Upper lobe of left lung (tissue), 6 donors: ENCODE measurements around the gene VEGFB. TPM values are rescaled to one million over a fixed set of nuclear protein-coding genes. Genes with fewer than 3 reads are reported as not detected.

ENCODE experiments used
- ATAC-seq, 2 donors: fragments of 200-7000 bp; cut with Tn5 transposase; one replicate each; pipeline ENCODE4 v1.9.1; 2022; ENCODE audit warnings: mild to moderate bottlenecking in 2 of 2, moderate library complexity in 2 of 2; ENCODE audit not compliant: low FRiP score in 2 of 2
- DNase-seq, 2 donors: peaks; one replicate each; pipeline ENCODE4 v3.0.0-alpha.2; 2019 to 2020
- H3K27ac ChIP-seq, 4 donors: fragments of 200-600 bp; sonication (generic); one replicate each; pipeline ENCODE4 v1.5.1; 2016 to 2019
- H3K27me3 ChIP-seq, 4 donors: fragments of 200-600 bp; sonication (generic); one replicate each; pipeline ENCODE4 v1.5.1; 2017 to 2019
- H3K36me3 ChIP-seq, 4 donors: fragments of 200-600 bp; sonication (generic); one replicate each; pipeline ENCODE4 v1.5.1; 2016 to 2019
- H3K4me1 ChIP-seq, 4 donors: fragments of 200-600 bp; sonication (generic); one replicate each; pipeline ENCODE4 v1.5.1; 2018 to 2019
- H3K4me3 ChIP-seq, 4 donors: fragments of 200-600 bp; sonication (generic); one replicate each; pipeline ENCODE4 v1.5.1; 2017 to 2019; ENCODE audit warnings: mild to moderate bottlenecking in 2 of 4, moderate library complexity in 1 of 4
- H3K9me3 ChIP-seq, 4 donors: fragments of 200-600 bp; sonication (generic); one replicate each; pipeline ENCODE4 v1.5.1; 2018 to 2019
- CTCF ChIP-seq, 6 experiments: fragments of 450-650 bp in 4 of 6; fragments of 200-600 bp in 2 of 6; sonication (generic) in 2 of 6; IDR thresholded peaks; one replicate each; pipeline ENCODE4 v1.5.1; 2016 to 2019; ENCODE audit warnings: antibody characterized with exemption in 6 of 6
- EP300 ChIP-seq, 4 donors: sonication (generic); formaldehyde crosslinking; IDR thresholded peaks; one replicate each; pipeline ENCODE4 v1.5.1; 2017; ENCODE audit warnings: antibody characterized with exemption in 4 of 4, control low read depth in 2 of 4
- POLR2A ChIP-seq, 4 donors: fragments of 450-650 bp; IDR thresholded peaks; one replicate each; pipeline ENCODE4 v1.5.1; 2016 to 2017; ENCODE audit warnings: antibody characterized with exemption in 4 of 4, mild to moderate bottlenecking in 2 of 4
- POLR2AphosphoS5 ChIP-seq, 2 donors: sonication (generic); formaldehyde crosslinking; IDR thresholded peaks; one replicate each; pipeline ENCODE4 v1.5.1; 2017; ENCODE audit warnings: antibody characterized with exemption in 2 of 2
- WGBS, 2 donors: methylation state at CpG; one replicate each; pipeline ENCODE4 v1.1.5; 2017 to 2018; 5-methylcytosine and 5-hydroxymethylcytosine counted together
- total RNA-seq, 6 donors: library from RNA; depleted of rRNA in 4 of 6; stranded (reverse); fragments of >200 nt in 4 of 6; gene quantifications; one replicate each; pipeline versions ENCODE4 v1.1.0 to v1.2.1, GENCODE V29; 2016 to 2021
- donor health status: DM: no; HTN: no; CAD: no; lungs with moderate emphysema.
- donor health status: DM: no; HTN: yes; CAD: no; lungs with severe emphysema.

The VEGFB gene
- total RNA-seq, 6 donors from 2014 or later: 25.1 to 171 (median 124) TPM

- ATAC-seq: peak in 1 of 2 donors; percentile 57
- H3K27ac ChIP-seq: no peak overlapping the region
- peaks cover 8 to 22% (median 13%) of the 10 kb centered on the region in 4 donors for H3K4me1 ChIP-seq
- no peak overlapping the region for H3K4me3 ChIP-seq
- WGBS, 2 donors: 85 to 100% methylated on average over 4 to 5 of the region's 5 CpGs
- H3K27me3 ChIP-seq: no peaks in the 10 kb centered on the region
- peaks cover 35 to 62% (median 46%) of the 10 kb centered on the region in 4 donors for H3K36me3 ChIP-seq
- no peak for DNase-seq
- H3K9me3 ChIP-seq: no peaks in the 10 kb centered on the region
- TF ChIP-seq CTCF (IDR thresholded peaks at IDR 0.05): no peak
- TF ChIP-seq POLR2AphosphoS5 (IDR thresholded peaks at IDR 0.05): no peak
- no peak for TF ChIP-seq EP300 (IDR thresholded peaks at IDR 0.05)
- no peak for TF ChIP-seq POLR2A (IDR thresholded peaks at IDR 0.05)
These were observed 42.0 kb upstream of the VEGFB start for GRCh38 chr11:64192434-64192833.

- no peaks in the 10 kb centered on the region for H3K27me3 ChIP-seq
- H3K36me3 ChIP-seq: peaks cover 55 to 90% (median 79%) of the 10 kb centered on the region in 4 donors
- peaks cover 0 to 8% (median 0%) of the 10 kb centered on the region in 4 donors for H3K4me1 ChIP-seq
- no peak for ATAC-seq
- H3K4me3 ChIP-seq: no peak overlapping the region
- no peaks in the 10 kb centered on the region for H3K9me3 ChIP-seq
- TF ChIP-seq POLR2AphosphoS5 (IDR thresholded peaks at IDR 0.05): no peak
- no peak for TF ChIP-seq CTCF (IDR thresholded peaks at IDR 0.05)
- TF ChIP-seq POLR2A (IDR thresholded peaks at IDR 0.05): no peak
- TF ChIP-seq EP300 (IDR thresholded peaks at IDR 0.05): no peak
- DNase-seq: no peak
- 86% methylated on average over 9 of the region's 9 CpGs for WGBS, 2 donors
- H3K27ac ChIP-seq: no peak overlapping the region
These were observed 37.8 kb upstream of the VEGFB start for GRCh38 chr11:64196626-64197025.

- DNase-seq (no peak), ATAC-seq (no peak)
- WGBS, 2 donors: 86 to 90% methylated on average over 2 of the region's 2 CpGs
- Histone ChIP-seq H3K4me1 (no peaks in the 10 kb centered on the region), H3K27ac (no peak overlapping the region), H3K36me3 (peaks cover 60 to 99% (median 88%) of the 10 kb centered on the region in 4 donors), H3K27me3 (no peaks in the 10 kb centered on the region), H3K4me3 (no peak overlapping the region), H3K9me3 (no peaks in the 10 kb centered on the region)
- TF ChIP-seq CTCF (IDR thresholded peaks at IDR 0.05) (no peak), POLR2A (IDR thresholded peaks at IDR 0.05) (no peak), EP300 (IDR thresholded peaks at IDR 0.05) (no peak)
These were observed 35.9 kb upstream of the VEGFB start for GRCh38 chr11:64198511-64198910.

GRCh38 chr11:64201543-64201942 is 32.8 kb upstream of the VEGFB start:
- WGBS, 2 donors: 89 to 94% methylated on average over 3 of the region's 3 CpGs
- peaks cover 17 to 26% (median 21%) of the 10 kb centered on the region in 4 donors for H3K4me1 ChIP-seq
- TF ChIP-seq POLR2A (IDR thresholded peaks at IDR 0.05): no peak
- no peak for TF ChIP-seq EP300 (IDR thresholded peaks at IDR 0.05)
- TF ChIP-seq POLR2AphosphoS5 (IDR thresholded peaks at IDR 0.05): no peak
- no peak for TF ChIP-seq CTCF (IDR thresholded peaks at IDR 0.05)

GRCh38 chr11:64202992-64203391 is 31.4 kb upstream of the VEGFB start:
- peaks cover 23 to 69% (median 53%) of the 10 kb centered on the region in 4 donors for H3K36me3 ChIP-seq
- H3K4me3 ChIP-seq: no peak overlapping the region
- TF ChIP-seq EP300 (IDR thresholded peaks at IDR 0.05): no peak
- TF ChIP-seq POLR2AphosphoS5 (IDR thresholded peaks at IDR 0.05): no peak
- TF ChIP-seq CTCF (IDR thresholded peaks at IDR 0.05): no peak
- no peak for TF ChIP-seq POLR2A (IDR thresholded peaks at IDR 0.05)
- WGBS, 2 donors: 96 to 97% methylated on average over 9 of the region's 9 CpGs
- H3K4me1 ChIP-seq: peaks cover 17 to 36% (median 28%) of the 10 kb centered on the region in 4 donors
- H3K27ac ChIP-seq: no peak overlapping the region
- no peaks in the 10 kb centered on the region for H3K27me3 ChIP-seq
- DNase-seq (no peak), ATAC-seq (no peak)
- no peaks in the 10 kb centered on the region for H3K9me3 ChIP-seq

More at GRCh38 chr11:64201543-64201942, 32.8 kb upstream of the VEGFB start:
- DNase-seq: no peak
- H3K27ac ChIP-seq: no peak overlapping the region
- no peaks in the 10 kb centered on the region for H3K9me3 ChIP-seq
- H3K36me3 ChIP-seq: peaks cover 38 to 83% (median 67%) of the 10 kb centered on the region in 4 donors
- no peak for ATAC-seq
- no peaks in the 10 kb centered on the region for H3K27me3 ChIP-seq
- no peak overlapping the region for H3K4me3 ChIP-seq
